Vagina (tissue), 2 donors: ENCODE data around the gene GAL. TPM values are rescaled to one million over a fixed set of nuclear protein-coding genes. Genes with fewer than 3 reads are reported as not detected.

ENCODE experiments used
- DNase-seq, 2 donors: peaks; one replicate each; pipeline ENCODE4 v3.0.0-alpha.2; 2017; ENCODE audit errors: extremely low spot score in 2 of 2
- H3K27ac ChIP-seq: fragments of 200-600 bp; sonication (generic); one replicate; pipeline ENCODE4 v1.5.1; 2019
- H3K27me3 ChIP-seq: fragments of 200-600 bp; sonication (generic); one replicate; pipeline ENCODE4 v1.5.1; 2019
- H3K36me3 ChIP-seq, 2 donors: fragments of 200-600 bp; sonication (generic); one replicate each; pipeline ENCODE4 v1.5.1; 2017 to 2019
- H3K4me1 ChIP-seq: fragments of 200-600 bp; sonication (generic); one replicate; pipeline ENCODE4 v1.5.1; 2019
- H3K4me3 ChIP-seq, 2 donors: fragments of 200-600 bp; sonication (generic); 1 replicate in 1 of 2; 2 replicates in 1 of 2; pipeline ENCODE4 v1.5.1; 2016 to 2019
- H3K9me3 ChIP-seq: fragments of 200-600 bp; sonication (generic); one replicate; pipeline ENCODE4 v1.5.1; 2019
- POLR2A ChIP-seq, 2 donors: fragments of 450-650 bp; IDR thresholded peaks; one replicate each; pipeline ENCODE4 v1.6.1; 2017; ENCODE audit warnings: antibody characterized with exemption in 2 of 2, mild to moderate bottlenecking in 2 of 2, moderate library complexity in 2 of 2
- POLR2AphosphoS5 ChIP-seq, 2 donors: sonication (generic); formaldehyde crosslinking; IDR thresholded peaks; one replicate each; pipeline ENCODE4 v1.9.0; 2017; ENCODE audit warnings: antibody characterized with exemption in 2 of 2, mild to moderate bottlenecking in 2 of 2, low read depth in 1 of 2; ENCODE audit not compliant: insufficient read depth in 1 of 2
- intact Hi-C: fragments of 100-400 bp; cut with DNase I; formaldehyde crosslinking; loops from one replicate; pipeline ENCODE4 v1.15.1; 2023
- total RNA-seq: library from RNA; depleted of rRNA; stranded (reverse); fragments of >200 nt; gene quantifications from one replicate; pipeline ENCODE4 v1.2.3, GENCODE V29; 2016
- TF ChIP-seq, protein P1 (sequence below), 3 experiments: fragments of 450-650 bp in 2 of 3; fragments of 200-600 bp in 1 of 3; sonication (generic) in 1 of 3; IDR thresholded peaks; one replicate each; pipeline ENCODE4 v1.5.1; 2017 to 2019; ENCODE audit warnings: antibody characterized with exemption in 3 of 3, mild to moderate bottlenecking in 2 of 3, moderate library complexity in 2 of 3

GAL gene
- total RNA-seq, 1 donor from 2014 or later: 15.7 TPM

- no peak for DNase-seq
- H3K4me1 ChIP-seq: no peaks in the 10 kb centered on the region
- H3K4me3 ChIP-seq: no peak overlapping the region
- H3K36me3 ChIP-seq: no peaks in the 10 kb centered on the region
- H3K9me3 ChIP-seq: no peaks in the 10 kb centered on the region
- no peak for TF ChIP-seq POLR2AphosphoS5 (IDR thresholded peaks at IDR 0.05; ENCODE audit: insufficient read depth in 1 of 2, low read depth in 1 of 2)
- TF ChIP-seq, protein P1, sequence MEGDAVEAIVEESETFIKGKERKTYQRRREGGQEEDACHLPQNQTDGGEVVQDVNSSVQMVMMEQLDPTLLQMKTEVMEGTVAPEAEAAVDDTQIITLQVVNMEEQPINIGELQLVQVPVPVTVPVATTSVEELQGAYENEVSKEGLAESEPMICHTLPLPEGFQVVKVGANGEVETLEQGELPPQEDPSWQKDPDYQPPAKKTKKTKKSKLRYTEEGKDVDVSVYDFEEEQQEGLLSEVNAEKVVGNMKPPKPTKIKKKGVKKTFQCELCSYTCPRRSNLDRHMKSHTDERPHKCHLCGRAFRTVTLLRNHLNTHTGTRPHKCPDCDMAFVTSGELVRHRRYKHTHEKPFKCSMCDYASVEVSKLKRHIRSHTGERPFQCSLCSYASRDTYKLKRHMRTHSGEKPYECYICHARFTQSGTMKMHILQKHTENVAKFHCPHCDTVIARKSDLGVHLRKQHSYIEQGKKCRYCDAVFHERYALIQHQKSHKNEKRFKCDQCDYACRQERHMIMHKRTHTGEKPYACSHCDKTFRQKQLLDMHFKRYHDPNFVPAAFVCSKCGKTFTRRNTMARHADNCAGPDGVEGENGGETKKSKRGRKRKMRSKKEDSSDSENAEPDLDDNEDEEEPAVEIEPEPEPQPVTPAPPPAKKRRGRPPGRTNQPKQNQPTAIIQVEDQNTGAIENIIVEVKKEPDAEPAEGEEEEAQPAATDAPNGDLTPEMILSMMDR (IDR thresholded peaks at IDR 0.05): no peak
- TF ChIP-seq POLR2A (IDR thresholded peaks at IDR 0.05): no peak
- H3K27ac ChIP-seq: no peak overlapping the region
- intact Hi-C loops: no loop called here
- no peaks in the 10 kb centered on the region for H3K27me3 ChIP-seq
Observed at GRCh38 chr11:68709062-68709461, 24.7 kb downstream of the GAL start.

- no peak overlapping the region for H3K4me3 ChIP-seq
- no peak for DNase-seq
- no peaks in the 10 kb centered on the region for H3K9me3 ChIP-seq
- H3K27ac ChIP-seq: no peak overlapping the region
- H3K36me3 ChIP-seq: no peaks in the 10 kb centered on the region
- no peaks in the 10 kb centered on the region for H3K27me3 ChIP-seq
- TF ChIP-seq, protein P1 (IDR thresholded peaks at IDR 0.05): no peak
- TF ChIP-seq POLR2A (IDR thresholded peaks at IDR 0.05) (no peak), POLR2AphosphoS5 (IDR thresholded peaks at IDR 0.05; ENCODE audit: insufficient read depth in 1 of 2, low read depth in 1 of 2) (no peak)
- no peaks in the 10 kb centered on the region for H3K4me1 ChIP-seq
- intact Hi-C loops: no loop called here
Observed at GRCh38 chr11:68710409-68710808, 26.1 kb downstream of the GAL start.

DNA sequence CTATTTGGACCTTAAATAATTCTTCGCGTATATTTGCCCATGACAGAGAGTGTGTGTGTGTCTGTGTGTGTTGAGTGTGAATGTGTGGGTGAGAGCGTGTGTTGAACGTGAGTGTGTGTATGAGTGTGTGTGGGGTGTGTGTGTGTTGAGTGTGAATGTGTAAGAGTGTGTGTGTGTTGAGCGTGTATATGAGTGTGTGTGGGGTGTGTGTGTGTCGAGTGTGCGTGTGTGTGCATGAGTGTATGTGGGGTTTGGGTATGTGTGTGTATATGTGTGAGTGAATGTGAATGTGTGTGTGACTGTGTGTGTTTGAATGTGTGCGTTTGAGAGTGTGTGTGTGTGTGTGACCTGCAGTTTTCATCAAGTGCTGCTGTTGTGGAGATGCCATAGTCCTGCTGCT is 26.8 kb downstream of the GAL start:
- Histone ChIP-seq H3K36me3 (no peaks in the 10 kb centered on the region), H3K4me1 (no peaks in the 10 kb centered on the region), H3K4me3 (no peak overlapping the region), H3K9me3 (no peaks in the 10 kb centered on the region), H3K27ac (no peak overlapping the region), H3K27me3 (no peaks in the 10 kb centered on the region)
- DNase-seq: no peak
- intact Hi-C loops: no loop called here
- TF ChIP-seq POLR2AphosphoS5 (IDR thresholded peaks at IDR 0.05; ENCODE audit: insufficient read depth in 1 of 2, low read depth in 1 of 2): no peak
- TF ChIP-seq POLR2A (IDR thresholded peaks at IDR 0.05): no peak
- TF ChIP-seq, protein P1 (IDR thresholded peaks at IDR 0.05): no peak

DNA sequence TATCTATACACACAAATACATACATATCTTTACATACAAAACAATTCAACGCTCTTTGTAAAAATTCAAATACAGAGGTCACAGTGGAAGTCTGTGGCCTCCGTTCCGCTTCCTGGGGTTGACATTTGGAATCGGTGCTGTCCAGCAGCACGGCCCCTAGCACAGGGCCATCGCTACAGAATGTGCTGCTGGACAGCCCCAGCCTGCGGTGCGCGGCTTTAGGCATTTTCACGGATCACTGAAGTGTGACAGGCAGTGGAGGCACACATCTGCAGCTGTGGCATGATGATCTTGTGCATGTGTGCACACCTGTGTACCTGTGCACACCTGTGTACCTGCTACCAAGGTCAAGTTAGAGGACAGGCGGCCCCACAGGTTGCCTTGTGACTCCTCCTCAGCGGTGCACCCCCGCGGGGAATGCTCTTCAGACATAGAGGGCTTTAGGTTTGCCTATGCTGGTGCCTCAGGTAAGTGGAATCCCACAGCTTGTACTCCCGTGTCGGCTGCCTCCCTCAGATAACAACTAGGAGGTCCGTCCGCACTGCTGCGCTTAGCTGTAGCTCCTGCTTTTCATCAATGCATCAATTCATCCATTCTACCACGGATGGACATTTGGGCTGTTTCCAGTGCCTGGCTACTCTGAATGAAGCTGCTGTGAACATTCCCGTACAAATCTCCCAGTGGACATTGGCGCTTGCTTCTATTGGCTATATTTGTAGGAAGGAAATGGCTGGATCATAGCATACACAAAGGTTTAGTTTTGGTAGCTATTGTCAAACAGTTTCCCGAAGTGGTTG is 29.9 kb downstream of the GAL start:
- Histone ChIP-seq H3K27ac (no peak overlapping the region), H3K9me3 (no peaks in the 10 kb centered on the region), H3K27me3 (no peaks in the 10 kb centered on the region), H3K4me1 (no peaks in the 10 kb centered on the region), H3K36me3 (no peaks in the 10 kb centered on the region), H3K4me3 (no peak overlapping the region)
- DNase-seq: no peak
- intact Hi-C loops: no loop called here
- no peak for TF ChIP-seq POLR2AphosphoS5 (IDR thresholded peaks at IDR 0.05; ENCODE audit: insufficient read depth in 1 of 2, low read depth in 1 of 2)
- TF ChIP-seq, protein P1 (IDR thresholded peaks at IDR 0.05): no peak
- TF ChIP-seq POLR2A (IDR thresholded peaks at IDR 0.05): no peak

DNA sequence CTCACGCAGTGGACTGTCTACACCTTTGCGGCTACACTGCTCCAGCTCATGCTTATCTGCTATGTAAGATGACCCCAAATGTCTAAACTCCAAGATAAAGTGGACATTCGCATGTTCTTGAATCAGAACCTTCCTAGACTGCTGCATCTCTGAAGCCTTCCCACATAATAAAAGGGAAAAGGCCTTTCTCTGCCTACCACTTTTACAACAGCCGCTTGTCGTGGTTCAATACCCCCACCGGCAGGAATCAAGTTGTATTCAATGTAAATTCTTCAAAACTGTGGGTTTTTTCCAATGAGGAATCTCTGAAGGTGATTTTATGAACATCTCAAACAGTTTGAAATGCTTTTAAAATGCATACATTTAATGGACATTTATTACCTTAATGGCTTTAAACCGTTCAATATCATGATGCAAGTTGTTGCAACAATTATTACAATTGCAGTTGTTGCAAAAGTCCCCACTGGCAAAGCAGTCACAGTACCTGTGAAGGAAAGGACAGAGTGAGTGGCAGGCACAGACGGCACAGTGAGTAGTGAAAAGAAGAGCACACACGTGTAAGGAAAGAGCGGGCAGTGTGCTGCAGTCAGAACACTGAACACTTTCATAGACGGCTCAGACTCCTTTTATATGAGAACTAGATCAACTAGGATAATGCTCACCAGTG is 31.2 kb downstream of the GAL start:
- Histone ChIP-seq H3K4me1 (no peaks in the 10 kb centered on the region), H3K9me3 (no peaks in the 10 kb centered on the region), H3K27me3 (no peaks in the 10 kb centered on the region), H3K4me3 (no peak overlapping the region), H3K27ac (no peak overlapping the region), H3K36me3 (no peaks in the 10 kb centered on the region)
- intact Hi-C loops: no loop called here
- no peak for DNase-seq
- TF ChIP-seq, protein P1 (IDR thresholded peaks at IDR 0.05): no peak
- no peak for TF ChIP-seq POLR2A (IDR thresholded peaks at IDR 0.05)
- no peak for TF ChIP-seq POLR2AphosphoS5 (IDR thresholded peaks at IDR 0.05; ENCODE audit: insufficient read depth in 1 of 2, low read depth in 1 of 2)
